ENCODE measurements around the gene PYGO2.
"Not testable (repeated sequence)": the region's sequence is repeated elsewhere in the genome, so short reads cannot be mapped to it uniquely, and the experiment has no call there.

PYGO2 gene

DNA sequence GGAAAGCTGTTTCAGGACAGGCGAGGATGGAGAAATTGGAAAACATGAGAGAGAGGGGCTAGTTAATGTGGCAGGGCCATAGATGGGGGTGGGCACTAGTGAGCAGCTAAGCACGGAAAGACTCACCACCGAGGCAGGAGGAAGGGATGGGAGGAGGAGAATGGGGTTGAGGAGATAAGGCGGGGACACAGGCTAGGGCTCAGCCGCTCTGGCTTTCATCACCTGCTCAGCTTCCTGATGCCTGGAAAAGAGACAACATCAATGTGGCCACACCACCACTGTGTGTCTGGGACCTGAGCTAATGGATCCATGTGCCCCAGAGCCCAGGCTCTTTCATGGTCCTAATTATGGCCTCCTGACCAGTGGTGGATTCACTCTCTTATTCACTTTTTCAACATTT lies 52.6 kb downstream of the PYGO2 start:
- no peak for DNase-seq (ENCODE audit: low read depth)
- TF ChIP-seq, protein P1, sequence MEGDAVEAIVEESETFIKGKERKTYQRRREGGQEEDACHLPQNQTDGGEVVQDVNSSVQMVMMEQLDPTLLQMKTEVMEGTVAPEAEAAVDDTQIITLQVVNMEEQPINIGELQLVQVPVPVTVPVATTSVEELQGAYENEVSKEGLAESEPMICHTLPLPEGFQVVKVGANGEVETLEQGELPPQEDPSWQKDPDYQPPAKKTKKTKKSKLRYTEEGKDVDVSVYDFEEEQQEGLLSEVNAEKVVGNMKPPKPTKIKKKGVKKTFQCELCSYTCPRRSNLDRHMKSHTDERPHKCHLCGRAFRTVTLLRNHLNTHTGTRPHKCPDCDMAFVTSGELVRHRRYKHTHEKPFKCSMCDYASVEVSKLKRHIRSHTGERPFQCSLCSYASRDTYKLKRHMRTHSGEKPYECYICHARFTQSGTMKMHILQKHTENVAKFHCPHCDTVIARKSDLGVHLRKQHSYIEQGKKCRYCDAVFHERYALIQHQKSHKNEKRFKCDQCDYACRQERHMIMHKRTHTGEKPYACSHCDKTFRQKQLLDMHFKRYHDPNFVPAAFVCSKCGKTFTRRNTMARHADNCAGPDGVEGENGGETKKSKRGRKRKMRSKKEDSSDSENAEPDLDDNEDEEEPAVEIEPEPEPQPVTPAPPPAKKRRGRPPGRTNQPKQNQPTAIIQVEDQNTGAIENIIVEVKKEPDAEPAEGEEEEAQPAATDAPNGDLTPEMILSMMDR (conservative IDR thresholded peaks at IDR 0.05; ENCODE audit: low read depth, low read length), result no peak
- H3K4me3 ChIP-seq (ENCODE audit: low read length), result no peak overlapping the region

DNA sequence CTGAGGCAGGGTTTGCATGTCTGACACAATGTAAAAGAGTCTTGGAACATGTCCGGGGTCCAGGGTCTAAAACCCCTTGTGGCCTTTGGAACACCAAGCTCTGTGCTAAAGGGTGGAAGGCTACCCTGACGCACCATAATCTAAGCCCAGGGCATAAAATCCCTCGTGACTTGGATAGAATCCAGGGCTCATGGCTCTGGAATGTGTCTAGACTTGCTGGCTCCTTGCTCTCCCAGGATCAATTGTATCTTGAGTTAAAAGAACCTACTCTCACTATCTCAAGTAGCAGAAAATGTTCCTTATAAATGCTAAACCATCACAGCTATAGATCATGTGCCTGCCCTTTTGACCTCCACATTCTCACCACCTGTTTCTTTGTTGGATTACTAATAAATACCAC lies 53.5 kb downstream of the PYGO2 start:
- DNase-seq (ENCODE audit: low read depth); H3K4me3 ChIP-seq (ENCODE audit: low read length): not testable (repeated sequence)

Data from retinal pigment epithelial cell (primary cell).